Stimulated activated CD8-positive, alpha-beta memory T cell treated with anti-CD3 and anti-CD28 coated beads, Interleukin-15, amount 100 ng/mL, for 24 hours (primary cell): ENCODE data around the gene PRKACB.
"Not testable (repeated sequence)": the region's sequence is repeated elsewhere in the genome, so short reads cannot be mapped to it uniquely, and the experiment has no call there.

Experiments used
- DNase-seq: peaks from one replicate; pipeline ENCODE4 v3.0.0-alpha.2; 2020; ENCODE audit warnings: low read depth

PRKACB gene

GRCh38 chr1:84269306-84269705, 125.2 kb downstream of the PRKACB start:
- DNase-seq, result no peak

DNA sequence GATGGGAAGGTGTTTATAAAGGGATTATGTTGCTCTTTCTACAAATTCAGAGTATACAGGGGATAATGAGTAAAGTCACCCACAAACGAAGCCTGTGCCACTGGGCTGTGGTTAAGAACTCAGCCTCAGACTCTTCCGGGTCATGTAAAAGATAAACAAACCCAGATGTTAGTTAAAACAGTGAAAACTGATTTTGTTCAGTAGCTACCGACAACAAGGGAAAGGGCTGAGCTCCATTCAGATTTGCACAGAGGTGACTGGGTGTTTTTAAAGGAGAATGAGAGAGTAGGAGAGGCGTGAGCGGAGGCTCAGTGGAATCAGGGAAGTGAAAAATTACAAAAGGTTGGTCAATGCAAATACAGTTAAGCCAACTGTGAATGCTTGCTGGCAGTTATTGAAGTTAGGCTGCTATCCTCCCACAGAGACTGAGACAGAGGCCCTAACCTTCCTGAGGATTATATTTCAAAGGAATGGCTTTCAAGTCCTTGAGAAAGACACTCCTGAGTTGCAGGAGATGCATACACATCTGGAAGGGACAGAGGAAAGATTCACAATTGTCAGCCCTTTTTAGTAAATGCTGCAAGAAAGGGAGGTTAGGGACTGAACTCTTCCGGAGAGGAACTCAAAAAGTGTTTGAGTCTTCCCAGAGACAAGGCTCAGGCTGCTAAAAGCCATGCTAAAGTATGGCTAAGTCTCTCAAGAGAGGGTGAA, 127.5 kb downstream of the PRKACB start:
- DNase-seq, result no peak

DNA sequence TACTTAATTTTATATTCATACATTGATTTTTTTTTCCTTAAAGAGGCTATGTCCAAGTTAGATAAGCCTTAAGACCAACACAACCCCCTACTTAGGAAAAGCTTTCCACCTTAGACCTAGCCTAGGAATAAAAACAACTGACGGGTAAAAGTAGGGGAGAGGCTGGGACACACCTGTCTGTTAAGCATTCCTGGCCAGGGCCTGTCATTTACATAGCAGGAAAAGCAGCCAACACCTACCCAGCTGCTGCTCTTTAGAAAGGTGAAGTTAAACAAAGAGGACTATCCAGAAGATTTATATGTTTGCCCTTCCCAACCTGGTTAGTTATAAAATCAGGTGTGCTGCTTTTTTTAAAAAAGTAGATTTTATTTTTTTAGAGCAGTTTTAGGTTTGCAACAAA, 128.3 kb downstream of the PRKACB start:
- no peak for DNase-seq

GRCh38 chr1:84277343-84278059, 133.4 kb downstream of the PRKACB start:
- no peak for DNase-seq

DNA sequence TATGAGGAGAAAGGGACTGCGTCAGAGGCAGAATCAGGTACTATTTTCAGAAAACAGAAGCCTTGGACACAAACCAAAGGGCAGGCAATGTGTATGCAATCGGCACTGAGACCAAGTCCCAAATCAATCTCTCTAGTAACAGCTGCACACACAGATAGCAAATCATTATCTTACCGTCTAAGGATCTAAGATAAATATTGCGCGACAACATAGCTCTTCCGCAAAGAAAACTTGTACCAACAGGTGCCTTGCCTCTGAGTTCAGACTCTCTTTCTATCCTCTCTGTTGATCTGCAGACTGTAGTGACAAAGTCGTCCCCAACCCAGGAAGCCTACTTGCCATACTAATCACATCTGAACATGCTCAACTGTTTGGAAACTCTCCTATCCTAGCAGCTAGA, 134.8 kb downstream of the PRKACB start:
- DNase-seq, result no peak

GRCh38 chr1:84280912-84281311, 136.8 kb downstream of the PRKACB start:
- no peak for DNase-seq

- DNase-seq, result no peak
Measured at GRCh38 chr1:84282780-84283333, 138.8 kb downstream of the PRKACB start.

GRCh38 chr1:84283381-84283780, 139.3 kb downstream of the PRKACB start:
- DNase-seq, result no peak

DNA sequence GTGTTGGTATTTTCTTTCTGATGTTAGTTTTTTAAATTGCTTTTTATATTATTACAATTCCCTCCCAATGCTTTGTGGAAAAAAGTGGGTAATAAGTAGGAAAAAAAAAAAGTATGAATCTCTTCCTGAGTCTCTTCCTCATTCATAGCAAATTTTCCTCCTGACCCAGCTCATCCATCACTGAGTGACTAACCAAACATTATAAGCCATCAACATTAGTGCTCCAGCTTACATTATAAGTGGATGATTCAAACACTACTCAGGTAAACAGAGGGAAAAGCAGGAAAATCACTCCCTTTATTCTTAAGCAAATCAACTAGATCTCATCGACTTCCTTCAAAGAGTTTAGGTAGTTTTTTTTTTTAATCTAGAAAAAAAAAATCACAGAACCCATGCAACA, 142.0 kb downstream of the PRKACB start:
- no peak for DNase-seq

DNA sequence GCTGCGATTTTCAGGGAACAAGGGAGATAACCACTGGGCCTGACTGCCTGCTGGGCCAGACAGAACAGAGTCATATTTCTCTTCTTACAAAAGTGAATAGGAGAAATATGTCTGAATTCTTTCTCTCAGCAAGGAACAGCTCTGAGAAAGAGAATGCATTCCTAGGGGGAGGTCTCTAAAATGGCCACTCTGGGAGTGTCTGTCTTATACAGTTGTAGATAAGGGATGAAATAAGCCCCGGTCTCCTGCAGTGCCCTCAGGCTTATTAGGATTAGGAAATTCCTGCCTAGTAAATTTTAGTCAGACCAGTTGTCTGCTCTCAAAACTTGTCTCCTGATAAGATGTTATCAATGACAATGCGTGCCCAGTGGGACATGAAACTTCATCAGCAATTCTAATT, 143.3 kb downstream of the PRKACB start:
- DNase-seq, result not testable (repeated sequence)
